Neural crest cell (in vitro differentiated cells): ENCODE measurements around the gene EPAS1. TPM values are rescaled to one million over a fixed set of nuclear protein-coding genes. Genes with fewer than 3 reads are reported as not detected.

ENCODE experiments used
- DNase-seq: peaks from one replicate; pipeline ENCODE4 v3.0.0; 2021; ENCODE audit warnings: low read depth, mixed read lengths, low spot score
- H3K27ac Mint-ChIP-seq: one replicate; pipeline ENCODE4 v1.8.0; 2021; ENCODE audit warnings: mild to moderate bottlenecking, mixed read lengths; ENCODE audit not compliant: unreplicated experiment
- H3K27me3 Mint-ChIP-seq: 2 replicates; pipeline ENCODE4 v1.8.0; 2021; ENCODE audit warnings: low read depth, mild to moderate bottlenecking, mixed read lengths
- H3K36me3 Mint-ChIP-seq: 2 replicates; pipeline ENCODE4 v1.8.0; 2021; ENCODE audit warnings: low read depth, mild to moderate bottlenecking, mixed read lengths
- H3K4me1 Mint-ChIP-seq: 2 replicates; pipeline ENCODE4 v1.8.0; 2021; ENCODE audit warnings: mixed read lengths
- H3K4me3 Mint-ChIP-seq: one replicate; pipeline ENCODE4 v1.8.0; 2021; ENCODE audit warnings: mild to moderate bottlenecking, mixed read lengths
- H3K9me3 Mint-ChIP-seq: 2 replicates; pipeline ENCODE4 v1.8.0; 2021; ENCODE audit warnings: mixed read lengths
- CTCF ChIP-seq: fragments of 200-600 bp; sonication (generic); conservative IDR thresholded peaks from 2 replicates; pipeline ENCODE4 v1.5.0; 2021; ENCODE audit warnings: antibody characterized with exemption, mild to moderate bottlenecking
- total RNA-seq: library from RNA; stranded (reverse); gene quantifications from 2 replicates; pipeline ENCODE4 v1.2.1, GENCODE V29; 2021

The EPAS1 gene
- total RNA-seq, 1 donor from 2014 or later: 0.14 TPM

DNA sequence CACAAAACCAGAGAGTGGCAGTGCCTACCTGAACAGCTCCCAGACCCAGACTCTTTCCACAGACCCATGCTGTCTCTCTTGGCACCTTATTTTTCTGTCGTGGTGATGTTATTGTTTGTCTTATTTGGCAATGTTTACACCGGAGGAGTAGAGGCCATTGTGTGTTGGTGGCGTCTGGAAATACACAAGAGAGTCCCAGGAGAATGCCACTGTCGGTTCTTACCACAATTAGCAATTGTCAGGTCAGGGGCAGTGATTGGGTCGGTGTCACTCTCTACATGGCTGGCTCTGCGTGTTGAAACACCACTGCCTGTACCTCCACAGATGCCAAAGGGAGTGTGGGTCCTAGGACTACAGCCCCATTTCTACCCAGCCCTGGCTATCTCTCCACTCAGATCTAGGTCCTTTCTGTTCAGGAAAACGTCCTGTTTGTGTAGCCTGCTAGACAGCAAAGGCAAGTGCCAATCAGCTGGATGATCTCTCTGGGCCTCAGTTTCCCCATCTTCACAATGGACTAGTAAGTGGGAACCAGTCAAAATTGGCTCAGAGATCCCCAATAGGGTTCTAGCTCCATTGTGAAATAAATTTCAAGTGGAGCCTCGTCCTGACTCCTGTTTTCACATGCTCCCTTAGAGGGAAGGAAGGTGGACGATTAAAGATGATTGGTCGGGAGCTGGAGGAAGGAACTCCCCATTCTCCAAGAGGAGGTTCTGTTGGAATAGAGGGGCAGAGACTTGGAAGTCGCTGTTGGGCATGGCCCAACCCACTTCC, 17.0 kb downstream of the EPAS1 start:
- Mint-ChIP-seq H3K4me1 (no peaks in the 10 kb centered on the region), H3K27me3 (no peaks in the 10 kb centered on the region), H3K27ac (no peak overlapping the region), H3K9me3 (no peaks in the 10 kb centered on the region), H3K36me3 (no peaks in the 10 kb centered on the region), H3K4me3 (no peak overlapping the region)
- TF ChIP-seq CTCF: no peak
- DNase-seq: no peak

- no peaks in the 10 kb centered on the region for H3K36me3 Mint-ChIP-seq
- no peaks in the 10 kb centered on the region for H3K9me3 Mint-ChIP-seq
Measured at GRCh38 chr2:46315103-46315890, 18.1 kb downstream of the EPAS1 start.

GRCh38 chr2:46317094-46317486, 19.9 kb downstream of the EPAS1 start:
- no peak for TF ChIP-seq CTCF
- Mint-ChIP-seq H3K9me3 (no peaks in the 10 kb centered on the region), H3K27ac (no peak overlapping the region), H3K4me1 (peaks cover 7% of the 10 kb centered on the region), H3K36me3 (no peaks in the 10 kb centered on the region), H3K27me3 (no peaks in the 10 kb centered on the region), H3K4me3 (no peak overlapping the region)
- DNase-seq: no peak

More at GRCh38 chr2:46315103-46315890, 18.1 kb downstream of the EPAS1 start:
- no peak overlapping the region for H3K27ac Mint-ChIP-seq
- H3K4me3 Mint-ChIP-seq: no peak overlapping the region
- no peak for DNase-seq
- TF ChIP-seq CTCF: no peak
- no peaks in the 10 kb centered on the region for H3K27me3 Mint-ChIP-seq
- H3K4me1 Mint-ChIP-seq: peaks cover 4% of the 10 kb centered on the region

GRCh38 chr2:46318579-46319460, 21.6 kb downstream of the EPAS1 start:
- Mint-ChIP-seq H3K4me1 (peaks cover 7% of the 10 kb centered on the region), H3K4me3 (no peak overlapping the region), H3K9me3 (no peaks in the 10 kb centered on the region), H3K27me3 (no peaks in the 10 kb centered on the region), H3K27ac (no peak overlapping the region), H3K36me3 (no peaks in the 10 kb centered on the region)
- TF ChIP-seq CTCF: no peak
- no peak for DNase-seq

- H3K4me1 Mint-ChIP-seq: peaks cover 7% of the 10 kb centered on the region
- no peak overlapping the region for H3K4me3 Mint-ChIP-seq
- no peak for TF ChIP-seq CTCF
- no peak overlapping the region for H3K27ac Mint-ChIP-seq
- DNase-seq: no peak
- H3K9me3 Mint-ChIP-seq: no peaks in the 10 kb centered on the region
- no peaks in the 10 kb centered on the region for H3K27me3 Mint-ChIP-seq
- H3K36me3 Mint-ChIP-seq: no peaks in the 10 kb centered on the region
Measured at GRCh38 chr2:46319711-46320110, 22.5 kb downstream of the EPAS1 start.
